GM23338 (cell line): ENCODE data around the gene BLTP2.

Experiments
- EZH2 ChIP-seq: fragments of 200-600 bp; sonication (generic); IDR thresholded peaks from one replicate; pipeline ENCODE4 v1.8.0; 2017; ENCODE audit warnings: antibody characterized with exemption, mild to moderate bottlenecking, low read depth; ENCODE audit not compliant: unreplicated experiment
- JUNB ChIP-seq: IDR thresholded peaks from one replicate; pipeline ENCODE4 v1.6.1; 2016; ENCODE audit warnings: antibody characterized with exemption; ENCODE audit not compliant: unreplicated experiment
- POLR2AphosphoS5 ChIP-seq: IDR thresholded peaks from 2 replicates; pipeline ENCODE4 v1.6.1; 2016; ENCODE audit warnings: antibody characterized with exemption, low read depth
- TF ChIP-seq, protein P1 (sequence below), 2 experiments: fragments of 200-600 bp in 1 of 2; sonication (generic) in 1 of 2; conservative IDR thresholded peaks; 2 replicates each; pipeline versions ENCODE4 v1.5.1 to v1.6.1; 2016 to 2017; ENCODE audit warnings: antibody characterized with exemption in 2 of 2, low read depth in 2 of 2, mild to moderate bottlenecking in 2 of 2, moderate library complexity in 1 of 2

DNA sequence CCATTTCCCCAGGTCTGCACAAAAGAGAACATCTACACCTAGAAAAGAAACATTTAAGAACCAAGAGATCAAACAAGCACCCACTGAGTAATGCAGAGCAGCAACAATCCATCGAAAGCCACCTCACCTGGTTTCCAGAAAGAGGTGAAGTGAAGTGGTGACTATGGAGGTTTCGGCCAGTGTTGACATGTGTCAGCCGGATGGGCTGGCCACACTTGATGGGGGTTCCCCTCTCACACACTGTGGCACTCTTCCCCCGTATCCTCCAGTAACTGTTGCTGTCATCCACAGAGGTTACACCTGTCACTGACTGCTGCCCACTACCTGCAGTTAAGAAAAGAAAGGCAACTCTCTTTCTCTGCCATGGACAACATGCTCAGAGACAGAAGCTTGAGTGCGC is 10.2 kb upstream of the BLTP2 start:
- no peak for TF ChIP-seq POLR2AphosphoS5
- TF ChIP-seq, protein P1, sequence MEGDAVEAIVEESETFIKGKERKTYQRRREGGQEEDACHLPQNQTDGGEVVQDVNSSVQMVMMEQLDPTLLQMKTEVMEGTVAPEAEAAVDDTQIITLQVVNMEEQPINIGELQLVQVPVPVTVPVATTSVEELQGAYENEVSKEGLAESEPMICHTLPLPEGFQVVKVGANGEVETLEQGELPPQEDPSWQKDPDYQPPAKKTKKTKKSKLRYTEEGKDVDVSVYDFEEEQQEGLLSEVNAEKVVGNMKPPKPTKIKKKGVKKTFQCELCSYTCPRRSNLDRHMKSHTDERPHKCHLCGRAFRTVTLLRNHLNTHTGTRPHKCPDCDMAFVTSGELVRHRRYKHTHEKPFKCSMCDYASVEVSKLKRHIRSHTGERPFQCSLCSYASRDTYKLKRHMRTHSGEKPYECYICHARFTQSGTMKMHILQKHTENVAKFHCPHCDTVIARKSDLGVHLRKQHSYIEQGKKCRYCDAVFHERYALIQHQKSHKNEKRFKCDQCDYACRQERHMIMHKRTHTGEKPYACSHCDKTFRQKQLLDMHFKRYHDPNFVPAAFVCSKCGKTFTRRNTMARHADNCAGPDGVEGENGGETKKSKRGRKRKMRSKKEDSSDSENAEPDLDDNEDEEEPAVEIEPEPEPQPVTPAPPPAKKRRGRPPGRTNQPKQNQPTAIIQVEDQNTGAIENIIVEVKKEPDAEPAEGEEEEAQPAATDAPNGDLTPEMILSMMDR (conservative IDR thresholded peaks at IDR 0.05; ENCODE audit: low read depth in 2 of 2), result no peak
- no peak for TF ChIP-seq EZH2
- no peak for TF ChIP-seq JUNB
